Nephron (organoid): ENCODE results near the gene SYT6.

Experiments
- H3K27ac Mint-ChIP-seq, 3 experiments: 2 replicates each; pipeline ENCODE4 v1.8.0; 2020; ENCODE audit warnings: mixed read lengths in 3 of 3, mild to moderate bottlenecking in 2 of 3, moderate library complexity in 1 of 3
- H3K27me3 Mint-ChIP-seq: 2 replicates; pipeline ENCODE4 v1.8.0; 2021; ENCODE audit warnings: low read depth, mild to moderate bottlenecking, moderate library complexity, mixed read lengths
- H3K36me3 Mint-ChIP-seq: 2 replicates; pipeline ENCODE4 v1.8.0; 2020; ENCODE audit warnings: low read depth, mixed read lengths
- H3K4me1 Mint-ChIP-seq: 2 replicates; pipeline ENCODE4 v1.8.0; 2020; ENCODE audit warnings: mixed read lengths
- H3K4me3 Mint-ChIP-seq, 3 experiments: 2 replicates each; pipeline ENCODE4 v1.8.0; 2020; ENCODE audit warnings: mild to moderate bottlenecking in 3 of 3, mixed read lengths in 3 of 3, moderate library complexity in 2 of 3
- H3K9me3 Mint-ChIP-seq: 2 replicates; pipeline ENCODE4 v1.8.0; 2020; ENCODE audit warnings: mixed read lengths
- TF ChIP-seq, protein P1 (sequence below), 3 experiments: fragments of 200-600 bp; sonication (generic); IDR thresholded peaks; one replicate each; pipeline ENCODE4 v1.5.0; 2021; ENCODE audit warnings: antibody characterized with exemption in 3 of 3; ENCODE audit not compliant: unreplicated experiment in 3 of 3

The SYT6 gene

DNA sequence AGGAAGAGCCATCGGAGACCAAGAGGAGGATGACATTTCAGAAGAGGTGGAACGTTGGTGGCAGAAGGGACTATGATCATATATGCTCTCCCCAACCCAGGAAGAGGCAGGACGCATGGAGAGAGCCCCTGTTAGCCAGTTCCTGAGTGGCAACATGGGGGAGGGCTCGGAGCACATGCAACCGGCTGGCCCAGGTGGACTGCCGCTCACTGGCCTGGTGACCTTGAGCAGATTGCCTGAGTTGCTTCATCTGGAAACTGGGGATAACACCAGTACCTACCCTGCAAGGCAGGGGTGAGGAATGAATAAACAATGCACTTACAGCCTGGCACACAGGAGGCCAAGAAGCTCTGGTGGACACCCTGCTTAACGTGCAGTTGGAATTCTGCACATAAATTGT, 29.0 kb downstream of the SYT6 start:
- Mint-ChIP-seq H3K9me3 (no peaks in the 10 kb centered on the region), H3K27me3 (peaks cover 4% of the 10 kb centered on the region), H3K27ac (no peak overlapping the region), H3K4me1 (peaks cover 24% of the 10 kb centered on the region), H3K4me3 (no peak overlapping the region), H3K36me3 (peaks cover 4% of the 10 kb centered on the region)
- TF ChIP-seq, protein P1, sequence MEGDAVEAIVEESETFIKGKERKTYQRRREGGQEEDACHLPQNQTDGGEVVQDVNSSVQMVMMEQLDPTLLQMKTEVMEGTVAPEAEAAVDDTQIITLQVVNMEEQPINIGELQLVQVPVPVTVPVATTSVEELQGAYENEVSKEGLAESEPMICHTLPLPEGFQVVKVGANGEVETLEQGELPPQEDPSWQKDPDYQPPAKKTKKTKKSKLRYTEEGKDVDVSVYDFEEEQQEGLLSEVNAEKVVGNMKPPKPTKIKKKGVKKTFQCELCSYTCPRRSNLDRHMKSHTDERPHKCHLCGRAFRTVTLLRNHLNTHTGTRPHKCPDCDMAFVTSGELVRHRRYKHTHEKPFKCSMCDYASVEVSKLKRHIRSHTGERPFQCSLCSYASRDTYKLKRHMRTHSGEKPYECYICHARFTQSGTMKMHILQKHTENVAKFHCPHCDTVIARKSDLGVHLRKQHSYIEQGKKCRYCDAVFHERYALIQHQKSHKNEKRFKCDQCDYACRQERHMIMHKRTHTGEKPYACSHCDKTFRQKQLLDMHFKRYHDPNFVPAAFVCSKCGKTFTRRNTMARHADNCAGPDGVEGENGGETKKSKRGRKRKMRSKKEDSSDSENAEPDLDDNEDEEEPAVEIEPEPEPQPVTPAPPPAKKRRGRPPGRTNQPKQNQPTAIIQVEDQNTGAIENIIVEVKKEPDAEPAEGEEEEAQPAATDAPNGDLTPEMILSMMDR (IDR thresholded peaks at IDR 0.05; ENCODE audit: unreplicated experiment in 3 of 3), result no peak

DNA sequence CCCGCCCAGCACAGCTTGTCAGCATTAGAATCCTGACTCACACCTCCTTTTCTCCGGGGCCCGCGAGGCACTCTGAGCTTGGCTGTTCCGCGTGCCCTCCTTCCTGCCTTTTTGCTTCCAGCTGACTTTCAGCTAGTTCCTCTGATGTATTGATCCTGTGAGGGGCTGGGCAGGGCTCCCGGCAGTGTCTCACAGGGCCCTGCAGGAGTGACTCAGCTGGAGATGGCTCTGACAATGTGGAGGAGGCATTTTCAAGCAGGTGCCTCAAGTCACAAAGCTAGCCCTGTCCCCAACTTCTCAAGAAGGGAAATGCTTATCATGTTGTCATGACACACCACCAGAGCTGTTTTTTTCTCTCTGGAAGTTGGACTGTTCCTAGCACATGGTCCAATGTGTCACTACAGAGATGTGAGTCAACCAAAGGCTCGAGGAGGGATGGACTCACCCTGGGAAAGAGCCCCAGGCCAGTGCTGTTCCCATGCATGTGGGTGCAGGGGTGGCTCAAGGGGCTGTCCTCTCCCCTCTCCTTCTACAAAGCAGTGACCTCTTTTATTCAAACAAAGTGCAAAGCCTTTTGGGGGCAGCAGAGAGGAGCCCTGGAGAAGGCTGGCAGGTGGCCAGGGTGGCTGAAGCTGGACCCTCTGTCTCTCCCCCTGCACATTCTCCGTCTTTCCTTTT, 30.6 kb downstream of the SYT6 start:
- Mint-ChIP-seq H3K4me3 (no peak overlapping the region), H3K27me3 (no peaks in the 10 kb centered on the region), H3K4me1 (peaks cover 27% of the 10 kb centered on the region), H3K9me3 (no peaks in the 10 kb centered on the region), H3K27ac (peak overlapping the region in 2 of 3 experiments; percentile 48 to 68), H3K36me3 (peaks cover 4% of the 10 kb centered on the region)
- TF ChIP-seq, protein P1 (IDR thresholded peaks at IDR 0.05; ENCODE audit: unreplicated experiment in 3 of 3), result no peak

DNA sequence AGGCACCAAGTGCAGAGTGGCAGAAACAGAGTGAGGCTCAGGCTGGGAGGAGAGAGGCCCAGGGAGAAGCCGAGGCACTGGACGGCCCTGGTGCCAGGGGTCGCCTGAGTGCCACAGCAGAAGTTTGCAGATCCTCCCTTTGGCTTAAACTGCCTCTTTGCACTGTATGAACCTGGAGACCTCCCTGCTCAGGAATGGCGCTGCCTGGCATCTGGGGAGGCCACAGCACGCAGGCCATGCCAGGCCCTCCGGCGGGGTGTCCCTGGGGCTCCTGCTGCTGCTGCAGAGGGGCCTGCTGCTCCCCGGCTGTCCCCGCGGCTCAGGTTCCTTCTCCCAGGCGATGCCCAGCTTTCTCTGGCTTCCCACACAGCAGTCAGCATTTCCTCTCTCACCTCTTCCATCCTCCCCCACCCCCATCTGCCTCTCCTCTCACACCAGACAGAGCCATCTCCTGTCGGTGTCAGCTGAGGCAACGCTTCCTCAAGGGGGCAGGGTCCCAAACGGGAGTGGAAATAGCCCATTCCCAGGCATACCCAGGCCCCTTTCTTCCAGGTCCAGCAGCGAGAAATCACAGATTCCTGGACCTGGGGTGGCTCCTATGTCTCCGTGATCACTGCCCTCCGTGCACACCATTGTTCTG, 35.2 kb downstream of the SYT6 start:
- Mint-ChIP-seq H3K4me3 (no peak overlapping the region), H3K4me1 (peaks cover 28% of the 10 kb centered on the region), H3K9me3 (no peaks in the 10 kb centered on the region), H3K27ac (no peak overlapping the region), H3K27me3 (no peaks in the 10 kb centered on the region), H3K36me3 (no peaks in the 10 kb centered on the region)
- TF ChIP-seq, protein P1 (IDR thresholded peaks at IDR 0.05; ENCODE audit: unreplicated experiment in 3 of 3), result no peak

DNA sequence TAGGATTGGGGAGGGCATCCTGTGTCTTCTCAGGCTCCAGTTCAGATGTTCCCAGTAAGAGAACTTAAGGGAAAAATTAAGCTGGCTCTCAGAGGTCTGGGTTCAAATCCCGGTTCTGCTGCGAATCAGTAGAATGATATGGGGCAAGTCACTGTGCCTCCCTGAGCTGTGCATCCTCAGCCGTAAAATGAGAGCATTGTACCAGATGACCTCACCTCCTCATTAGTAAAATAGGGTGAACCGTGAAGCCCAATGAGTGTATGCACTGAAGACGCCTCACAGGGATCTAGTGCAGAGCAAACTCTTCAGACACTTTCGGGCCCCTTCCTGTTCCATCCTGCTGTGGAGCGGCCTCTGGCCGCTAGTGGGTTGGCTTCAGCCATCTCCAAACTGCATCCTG, 36.0 kb downstream of the SYT6 start:
- no peak overlapping the region for H3K4me3 Mint-ChIP-seq

DNA sequence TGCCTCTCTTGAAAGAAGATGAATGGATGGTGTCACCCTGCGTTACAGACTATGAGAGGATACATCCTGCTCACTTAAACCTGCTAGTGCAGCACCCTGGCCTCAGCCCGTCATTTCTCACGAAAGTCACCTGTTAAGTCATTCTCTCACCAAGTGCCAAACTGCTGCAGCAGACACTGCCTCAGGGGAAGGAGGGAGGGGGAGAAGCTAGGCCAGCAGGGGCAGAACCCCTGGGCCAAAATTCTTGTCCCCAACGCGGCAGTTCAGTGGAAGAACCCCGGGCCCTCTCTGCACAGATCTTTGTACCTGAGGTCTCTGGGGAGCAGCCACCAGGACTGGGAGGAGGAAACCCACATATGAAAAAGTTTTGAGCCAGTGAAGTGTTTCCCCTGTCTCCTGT, 37.6 kb downstream of the SYT6 start:
- H3K27me3 Mint-ChIP-seq, result no peaks in the 10 kb centered on the region
- H3K4me3 Mint-ChIP-seq, result no peak overlapping the region
- H3K4me1 Mint-ChIP-seq, result peaks cover 29% of the 10 kb centered on the region
- H3K9me3 Mint-ChIP-seq, result no peaks in the 10 kb centered on the region
- H3K27ac Mint-ChIP-seq, result no peak overlapping the region
- H3K36me3 Mint-ChIP-seq, result no peaks in the 10 kb centered on the region
- TF ChIP-seq, protein P1 (IDR thresholded peaks at IDR 0.05; ENCODE audit: unreplicated experiment in 3 of 3), result no peak

More for the DNA sequence above, 36.0 kb downstream of the SYT6 start:
- H3K27me3 Mint-ChIP-seq, result no peaks in the 10 kb centered on the region
- peak overlapping the region in 1 of 3 experiments; percentile 17 for H3K27ac Mint-ChIP-seq
- TF ChIP-seq, protein P1 (IDR thresholded peaks at IDR 0.05; ENCODE audit: unreplicated experiment in 3 of 3), result no peak
- H3K9me3 Mint-ChIP-seq, result no peaks in the 10 kb centered on the region
- peaks cover 26% of the 10 kb centered on the region for H3K4me1 Mint-ChIP-seq
- H3K36me3 Mint-ChIP-seq, result no peaks in the 10 kb centered on the region
